Type B pancreatic cell (in vitro differentiated cells): ENCODE data around the gene PDGFD. TPM values are rescaled to one million over a fixed set of nuclear protein-coding genes. Genes with fewer than 3 reads are reported as not detected.

Source experiments
- DNase-seq: peaks from one replicate; pipeline ENCODE4 v3.0.0; 2021; ENCODE audit warnings: mixed read lengths; ENCODE audit not compliant: unreplicated experiment; ENCODE audit errors: extremely low spot score
- H3K27ac Mint-ChIP-seq: 2 replicates; pipeline ENCODE4 v1.8.0; 2021; ENCODE audit warnings: mild to moderate bottlenecking, mixed read lengths
- H3K27me3 Mint-ChIP-seq: 2 replicates; pipeline ENCODE4 v1.8.0; 2021; ENCODE audit warnings: mixed read lengths
- H3K36me3 Mint-ChIP-seq: 2 replicates; pipeline ENCODE4 v1.8.0; 2021; ENCODE audit warnings: mixed read lengths
- H3K4me1 Mint-ChIP-seq: one replicate; pipeline ENCODE4 v1.8.0; 2021; ENCODE audit warnings: mixed read lengths; ENCODE audit not compliant: unreplicated experiment
- H3K4me3 Mint-ChIP-seq: 2 replicates; pipeline ENCODE4 v1.8.0; 2021; ENCODE audit warnings: mild to moderate bottlenecking, mixed read lengths
- H3K9me3 Mint-ChIP-seq: 2 replicates; pipeline ENCODE4 v1.8.0; 2021; ENCODE audit warnings: mixed read lengths
- CTCF ChIP-seq: fragments of 200-600 bp; sonication (generic); conservative IDR thresholded peaks from 2 replicates; pipeline ENCODE4 v1.5.0; 2021; ENCODE audit warnings: antibody characterized with exemption, mild to moderate bottlenecking
- total RNA-seq: library from RNA; stranded (reverse); gene quantifications from 2 replicates; pipeline ENCODE4 v1.2.1, GENCODE V29; 2021; ENCODE audit warnings: low replicate concordance

Gene PDGFD
- total RNA-seq, 1 donor from 2014 or later = 17.8 TPM

GRCh38 chr11:104105155-104105554 lies 58.8 kb downstream of the PDGFD start:
- no peak overlapping the region for H3K27ac Mint-ChIP-seq
- no peaks in the 10 kb centered on the region for H3K27me3 Mint-ChIP-seq
- TF ChIP-seq CTCF = no peak

GRCh38 chr11:104104664-104105063 lies 59.3 kb downstream of the PDGFD start:
- H3K4me1 Mint-ChIP-seq = peaks cover 13% of the 10 kb centered on the region
- H3K4me3 Mint-ChIP-seq = no peak overlapping the region
- TF ChIP-seq CTCF = no peak
- no peaks in the 10 kb centered on the region for H3K27me3 Mint-ChIP-seq
- no peak for DNase-seq
- H3K36me3 Mint-ChIP-seq = no peaks in the 10 kb centered on the region
- H3K27ac Mint-ChIP-seq = no peak overlapping the region
- no peaks in the 10 kb centered on the region for H3K9me3 Mint-ChIP-seq

More at GRCh38 chr11:104105155-104105554, 58.8 kb downstream of the PDGFD start:
- peaks cover 13% of the 10 kb centered on the region for H3K4me1 Mint-ChIP-seq
- no peak for DNase-seq
- H3K9me3 Mint-ChIP-seq = no peaks in the 10 kb centered on the region
- H3K36me3 Mint-ChIP-seq = no peaks in the 10 kb centered on the region
- H3K4me3 Mint-ChIP-seq = no peak overlapping the region

- Mint-ChIP-seq H3K27me3 (no peaks in the 10 kb centered on the region), H3K4me1 (peaks cover 13% of the 10 kb centered on the region), H3K4me3 (no peak overlapping the region), H3K9me3 (no peaks in the 10 kb centered on the region), H3K27ac (no peak overlapping the region), H3K36me3 (no peaks in the 10 kb centered on the region)
- DNase-seq = no peak
- no peak for TF ChIP-seq CTCF
These were observed 59.7 kb downstream of the PDGFD start for GRCh38 chr11:104104201-104104600.

GRCh38 chr11:104098555-104098954 lies 65.4 kb downstream of the PDGFD start:
- Mint-ChIP-seq H3K4me3 (no peak overlapping the region), H3K4me1 (peaks cover 4% of the 10 kb centered on the region), H3K36me3 (no peaks in the 10 kb centered on the region), H3K9me3 (no peaks in the 10 kb centered on the region), H3K27ac (no peak overlapping the region), H3K27me3 (no peaks in the 10 kb centered on the region)
- no peak for DNase-seq
- no peak for TF ChIP-seq CTCF

GRCh38 chr11:104098132-104098531 lies 65.8 kb downstream of the PDGFD start:
- H3K4me3 Mint-ChIP-seq = no peak overlapping the region
- H3K27ac Mint-ChIP-seq = no peak overlapping the region
- H3K9me3 Mint-ChIP-seq = no peaks in the 10 kb centered on the region
- H3K36me3 Mint-ChIP-seq = no peaks in the 10 kb centered on the region
- no peak for TF ChIP-seq CTCF
- DNase-seq = no peak
- H3K27me3 Mint-ChIP-seq = no peaks in the 10 kb centered on the region
- H3K4me1 Mint-ChIP-seq = peaks cover 4% of the 10 kb centered on the region

GRCh38 chr11:104096900-104097299 lies 67.0 kb downstream of the PDGFD start:
- no peaks in the 10 kb centered on the region for H3K27me3 Mint-ChIP-seq
- no peak for TF ChIP-seq CTCF
- no peaks in the 10 kb centered on the region for H3K9me3 Mint-ChIP-seq
- no peak for DNase-seq
- no peak overlapping the region for H3K4me3 Mint-ChIP-seq
- H3K27ac Mint-ChIP-seq = no peak overlapping the region
- H3K4me1 Mint-ChIP-seq = peaks cover 9% of the 10 kb centered on the region
- H3K36me3 Mint-ChIP-seq = no peaks in the 10 kb centered on the region
